HG02973 (cell line): ENCODE data around the gene CISD2.
"Not testable (repeated sequence)": the region's sequence is repeated elsewhere in the genome, so short reads cannot be mapped to it uniquely, and the experiment has no call there.

ENCODE experiments used
- ATAC-seq: cut with Tn5 transposase; IDR thresholded peaks from one replicate; pipeline ENCODE4 v1.9.1; 2021; ENCODE audit warnings: moderate library complexity; ENCODE audit not compliant: unreplicated experiment

Gene CISD2

GRCh38 chr4:102901804-102902203 is 33.0 kb downstream of the CISD2 start:
- ATAC-seq: no peak

- ATAC-seq: no peak
Observed at GRCh38 chr4:102918859-102919258, 50.1 kb downstream of the CISD2 start.

GRCh38 chr4:102919697-102920096 is 50.9 kb downstream of the CISD2 start:
- ATAC-seq: not testable (repeated sequence)

GRCh38 chr4:102935716-102936115 is 66.9 kb downstream of the CISD2 start:
- no peak for ATAC-seq

- ATAC-seq: not testable (repeated sequence)
Observed at GRCh38 chr4:102938063-102938462, 69.3 kb downstream of the CISD2 start.
